RWPE2 (cell line): ENCODE data around the gene PACS1.

Experiments used
- ATAC-seq: fragments of 200-7000 bp; cut with Tn5 transposase; 3 replicates; pipeline ENCODE4 v1.9.1; 2021; ENCODE audit warnings: low read depth
- DNase-seq: peaks from one replicate; pipeline ENCODE4 v3.0.0-alpha.2; 2020; ENCODE audit warnings: low spot score
- H3K27ac ChIP-seq: fragments of 450-650 bp; 2 replicates; pipeline ENCODE4 v1.5.1; 2017; ENCODE audit warnings: mild to moderate bottlenecking; ENCODE audit not compliant: poor library complexity, severe bottlenecking
- H3K27me3 ChIP-seq: fragments of 250-450 bp; sonication (Bioruptor Pico); 2 replicates; pipeline ENCODE4 v1.5.1; 2021; ENCODE audit warnings: mild to moderate bottlenecking, moderate library complexity; ENCODE audit not compliant: insufficient read depth, poor library complexity, severe bottlenecking
- H3K36me3 ChIP-seq: fragments of 250-450 bp; sonication (Bioruptor Pico); 2 replicates; pipeline ENCODE4 v1.5.1; 2020; ENCODE audit warnings: low read depth, mild to moderate bottlenecking, moderate library complexity
- H3K4me1 ChIP-seq: fragments of 250-450 bp; sonication (Bioruptor Pico); 2 replicates; pipeline ENCODE4 v1.5.1; 2021; ENCODE audit warnings: mild to moderate bottlenecking, moderate library complexity; ENCODE audit not compliant: insufficient read depth, poor library complexity, severe bottlenecking
- H3K4me3 ChIP-seq: fragments of 250-450 bp; sonication (Bioruptor Pico); 2 replicates; pipeline ENCODE4 v1.5.1; 2021; ENCODE audit warnings: mild to moderate bottlenecking, moderate library complexity; ENCODE audit not compliant: severe bottlenecking
- H3K9me3 ChIP-seq: fragments of 250-450 bp; sonication (Bioruptor Pico); 2 replicates; pipeline ENCODE4 v1.5.1; 2021; ENCODE audit warnings: mild to moderate bottlenecking, moderate library complexity; ENCODE audit not compliant: severe bottlenecking
- CTCF ChIP-seq: fragments of 450-650 bp; IDR thresholded peaks from one replicate; pipeline ENCODE4 v1.5.1; 2017; ENCODE audit warnings: mild to moderate bottlenecking, moderate library complexity; ENCODE audit not compliant: poor library complexity, severe bottlenecking

PACS1 gene

GRCh38 chr11:66070604-66071380 lies 720 bp downstream of the PACS1 start:
- ATAC-seq (peak; percentile 30), DNase-seq (no peak)
- TF ChIP-seq CTCF: no peak
- Histone ChIP-seq H3K36me3 (peaks cover 50% of the 10 kb centered on the region), H3K27me3 (no peaks in the 10 kb centered on the region), H3K27ac (peak overlapping the region; percentile 91), H3K4me1 (peaks cover 7% of the 10 kb centered on the region), H3K9me3 (no peaks in the 10 kb centered on the region), H3K4me3 (peak overlapping the region; percentile 100)

GRCh38 chr11:66071381-66071801 lies 1.3 kb downstream of the PACS1 start:
- Histone ChIP-seq H3K36me3 (peaks cover 50% of the 10 kb centered on the region), H3K4me3 (peak overlapping the region; percentile 100), H3K27ac (peak overlapping the region; percentile 91), H3K4me1 (peaks cover 7% of the 10 kb centered on the region), H3K9me3 (no peaks in the 10 kb centered on the region), H3K27me3 (no peaks in the 10 kb centered on the region)
- no peak for ATAC-seq
- TF ChIP-seq CTCF: no peak
- DNase-seq: no peak

- peaks cover 7% of the 10 kb centered on the region for H3K4me1 ChIP-seq
- H3K4me3 ChIP-seq: peak overlapping the region; percentile 100
- DNase-seq (no peak), ATAC-seq (no peak)
- no peaks in the 10 kb centered on the region for H3K27me3 ChIP-seq
- H3K9me3 ChIP-seq: no peaks in the 10 kb centered on the region
- peaks cover 45% of the 10 kb centered on the region for H3K36me3 ChIP-seq
- TF ChIP-seq CTCF: no peak
- peak overlapping the region; percentile 91 for H3K27ac ChIP-seq
Observed at GRCh38 chr11:66072081-66072480, 2.0 kb downstream of the PACS1 start.

GRCh38 chr11:66072518-66072917 lies 2.4 kb downstream of the PACS1 start:
- ATAC-seq (no peak), DNase-seq (no peak)
- no peak overlapping the region for H3K4me3 ChIP-seq
- peaks cover 7% of the 10 kb centered on the region for H3K4me1 ChIP-seq
- H3K36me3 ChIP-seq: peaks cover 43% of the 10 kb centered on the region
- TF ChIP-seq CTCF: no peak
- H3K27ac ChIP-seq: peak overlapping the region; percentile 91
- no peaks in the 10 kb centered on the region for H3K9me3 ChIP-seq
- H3K27me3 ChIP-seq: no peaks in the 10 kb centered on the region

- ATAC-seq: no peak
- H3K36me3 ChIP-seq: peaks cover 31% of the 10 kb centered on the region
- no peaks in the 10 kb centered on the region for H3K9me3 ChIP-seq
- no peak overlapping the region for H3K4me3 ChIP-seq
- no peak overlapping the region for H3K27ac ChIP-seq
- DNase-seq: no peak
- no peaks in the 10 kb centered on the region for H3K27me3 ChIP-seq
- peaks cover 7% of the 10 kb centered on the region for H3K4me1 ChIP-seq
- no peak for TF ChIP-seq CTCF
Observed at GRCh38 chr11:66073669-66074068, 3.6 kb downstream of the PACS1 start.
